GM12874 (cell line): ENCODE measurements around the gene TRAM2.

Experiments used
- TF ChIP-seq, protein P1 (sequence below): IDR thresholded peaks from 2 replicates; pipeline ENCODE4 v1.5.1; 2011; ENCODE audit warnings: low read depth, mild to moderate bottlenecking, control low read depth, low read length, moderate library complexity; ENCODE audit not compliant: insufficient read depth

Gene TRAM2

DNA sequence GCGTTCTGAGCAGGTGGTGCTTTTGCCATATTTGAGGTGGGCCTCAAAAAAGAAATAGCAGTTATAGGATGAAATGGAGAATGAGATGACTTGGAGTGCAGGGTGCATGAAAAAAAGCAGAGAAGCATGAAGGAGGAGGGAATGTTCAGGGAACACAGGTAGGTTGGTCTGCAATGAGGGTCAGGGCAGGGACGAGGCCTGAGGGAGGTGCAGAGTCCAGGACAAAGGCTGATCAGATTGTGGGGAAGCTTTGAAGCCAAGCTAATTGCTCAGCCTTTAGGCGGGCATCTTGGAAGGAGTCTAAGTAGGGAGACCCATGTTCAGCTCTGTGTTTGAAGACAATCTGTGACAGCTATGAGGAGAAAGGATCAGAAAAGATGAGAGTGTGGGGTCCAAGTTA is 12.0 kb downstream of the TRAM2 start:
- TF ChIP-seq, protein P1, sequence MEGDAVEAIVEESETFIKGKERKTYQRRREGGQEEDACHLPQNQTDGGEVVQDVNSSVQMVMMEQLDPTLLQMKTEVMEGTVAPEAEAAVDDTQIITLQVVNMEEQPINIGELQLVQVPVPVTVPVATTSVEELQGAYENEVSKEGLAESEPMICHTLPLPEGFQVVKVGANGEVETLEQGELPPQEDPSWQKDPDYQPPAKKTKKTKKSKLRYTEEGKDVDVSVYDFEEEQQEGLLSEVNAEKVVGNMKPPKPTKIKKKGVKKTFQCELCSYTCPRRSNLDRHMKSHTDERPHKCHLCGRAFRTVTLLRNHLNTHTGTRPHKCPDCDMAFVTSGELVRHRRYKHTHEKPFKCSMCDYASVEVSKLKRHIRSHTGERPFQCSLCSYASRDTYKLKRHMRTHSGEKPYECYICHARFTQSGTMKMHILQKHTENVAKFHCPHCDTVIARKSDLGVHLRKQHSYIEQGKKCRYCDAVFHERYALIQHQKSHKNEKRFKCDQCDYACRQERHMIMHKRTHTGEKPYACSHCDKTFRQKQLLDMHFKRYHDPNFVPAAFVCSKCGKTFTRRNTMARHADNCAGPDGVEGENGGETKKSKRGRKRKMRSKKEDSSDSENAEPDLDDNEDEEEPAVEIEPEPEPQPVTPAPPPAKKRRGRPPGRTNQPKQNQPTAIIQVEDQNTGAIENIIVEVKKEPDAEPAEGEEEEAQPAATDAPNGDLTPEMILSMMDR: no peak

DNA sequence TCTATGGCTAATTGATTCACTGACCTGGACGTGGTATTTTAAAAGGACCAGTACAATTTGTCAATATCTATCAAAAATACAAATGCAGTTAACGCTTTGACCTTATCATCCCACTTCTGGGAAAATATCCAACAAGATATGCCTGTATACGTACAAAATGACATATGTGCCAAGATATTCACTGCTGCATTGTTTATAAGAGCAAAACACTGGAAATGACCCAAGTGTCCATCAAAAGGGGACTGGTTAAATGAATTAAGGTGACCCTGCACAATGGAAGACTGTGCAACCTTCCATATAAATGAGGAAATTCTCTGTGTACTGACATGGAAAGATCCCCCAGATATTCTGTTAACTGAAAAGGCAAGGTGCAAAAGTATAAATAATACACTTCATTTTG is 13.9 kb downstream of the TRAM2 start:
- TF ChIP-seq, protein P1: no peak

DNA sequence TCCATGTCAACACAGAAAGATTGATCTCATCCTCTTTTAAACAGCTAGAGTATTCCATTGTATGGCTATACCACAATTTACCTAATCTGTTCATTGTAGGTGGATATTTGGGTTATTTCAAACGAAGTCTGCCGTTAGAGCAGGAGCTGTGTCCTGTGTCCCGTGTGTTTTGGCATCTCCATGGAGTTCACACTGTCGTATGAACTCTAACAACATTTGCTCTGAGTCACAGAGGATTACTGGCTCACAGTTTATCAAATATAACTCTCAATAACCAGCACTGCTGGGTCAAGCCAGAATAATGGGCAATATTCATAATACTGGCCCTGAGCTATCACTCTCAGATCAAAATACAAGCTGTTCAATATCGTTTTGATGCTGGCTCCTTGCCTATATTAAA is 16.4 kb downstream of the TRAM2 start:
- TF ChIP-seq, protein P1: no peak

DNA sequence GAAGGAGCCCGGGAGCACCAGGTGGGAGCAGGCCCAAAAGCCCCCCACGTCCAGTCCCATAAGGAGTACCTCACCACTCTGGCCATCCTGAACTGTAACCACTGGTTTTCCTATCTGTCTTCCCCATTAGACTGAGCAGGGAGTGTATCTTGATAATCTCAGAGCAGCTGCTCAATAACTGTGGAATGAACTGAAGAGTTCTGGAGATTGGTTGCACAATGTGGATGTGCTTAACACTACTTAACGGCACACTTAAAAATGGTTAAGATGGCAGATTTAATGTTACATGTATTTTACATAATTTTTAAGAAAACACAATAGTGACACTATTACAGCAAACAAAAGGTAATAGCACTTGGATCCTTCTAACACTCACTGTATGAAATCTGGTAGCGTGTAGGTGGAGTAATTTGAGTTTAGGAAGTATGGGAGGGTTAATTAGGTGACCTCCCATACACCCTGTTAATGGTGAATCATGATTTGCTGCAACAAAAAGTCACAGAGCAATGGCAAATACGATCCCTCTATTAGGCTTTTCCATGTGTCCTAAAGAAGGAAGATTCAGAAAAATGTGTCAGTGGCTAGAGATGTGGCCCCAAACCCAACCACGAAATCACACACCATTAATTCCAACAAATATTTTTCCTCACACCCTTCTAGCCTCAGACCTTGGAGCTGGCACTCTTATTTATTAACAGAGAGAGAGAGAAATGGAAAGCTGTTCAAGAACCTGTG is 18.4 kb downstream of the TRAM2 start:
- TF ChIP-seq, protein P1: no peak

DNA sequence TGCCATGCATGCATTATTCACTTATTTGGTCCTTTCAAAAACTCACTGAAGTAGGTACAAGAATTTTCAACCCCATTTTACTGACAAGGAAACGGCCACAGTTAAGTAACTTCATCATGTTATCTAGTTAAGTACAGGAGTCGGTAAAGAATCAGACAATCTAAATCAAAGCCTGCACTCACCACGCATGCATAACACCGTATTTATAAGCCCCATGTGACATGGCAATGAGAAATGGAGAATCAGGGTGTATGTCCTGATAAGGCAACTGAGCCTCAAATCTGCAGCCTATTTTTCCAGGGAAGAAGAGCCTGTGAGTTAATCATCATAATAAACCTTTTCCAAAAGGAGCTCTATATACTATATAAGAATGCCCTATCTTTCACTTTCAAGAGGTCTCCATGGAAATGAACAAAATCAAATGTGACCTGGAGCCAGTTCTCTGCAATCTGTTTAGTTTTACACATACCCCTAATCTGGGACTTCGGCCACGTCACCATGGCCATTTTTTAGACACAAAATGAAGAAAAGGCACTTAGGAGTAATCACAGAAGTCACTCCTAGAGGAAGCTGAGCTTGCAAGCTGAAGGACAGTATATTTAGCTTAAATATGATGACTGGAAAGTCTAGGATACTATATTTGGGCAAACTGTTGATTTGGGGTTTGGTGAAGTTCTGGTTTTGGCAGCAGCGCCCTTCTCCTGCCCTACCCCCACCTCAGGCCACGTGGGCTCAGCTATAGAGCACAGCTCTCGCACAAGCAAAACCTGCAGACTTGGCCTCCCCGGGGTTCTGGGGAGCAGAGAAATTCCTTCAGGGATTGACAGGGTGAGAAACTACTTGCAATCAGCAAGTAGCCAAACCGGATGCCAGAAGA is 19.2 kb downstream of the TRAM2 start:
- TF ChIP-seq, protein P1: no peak

DNA sequence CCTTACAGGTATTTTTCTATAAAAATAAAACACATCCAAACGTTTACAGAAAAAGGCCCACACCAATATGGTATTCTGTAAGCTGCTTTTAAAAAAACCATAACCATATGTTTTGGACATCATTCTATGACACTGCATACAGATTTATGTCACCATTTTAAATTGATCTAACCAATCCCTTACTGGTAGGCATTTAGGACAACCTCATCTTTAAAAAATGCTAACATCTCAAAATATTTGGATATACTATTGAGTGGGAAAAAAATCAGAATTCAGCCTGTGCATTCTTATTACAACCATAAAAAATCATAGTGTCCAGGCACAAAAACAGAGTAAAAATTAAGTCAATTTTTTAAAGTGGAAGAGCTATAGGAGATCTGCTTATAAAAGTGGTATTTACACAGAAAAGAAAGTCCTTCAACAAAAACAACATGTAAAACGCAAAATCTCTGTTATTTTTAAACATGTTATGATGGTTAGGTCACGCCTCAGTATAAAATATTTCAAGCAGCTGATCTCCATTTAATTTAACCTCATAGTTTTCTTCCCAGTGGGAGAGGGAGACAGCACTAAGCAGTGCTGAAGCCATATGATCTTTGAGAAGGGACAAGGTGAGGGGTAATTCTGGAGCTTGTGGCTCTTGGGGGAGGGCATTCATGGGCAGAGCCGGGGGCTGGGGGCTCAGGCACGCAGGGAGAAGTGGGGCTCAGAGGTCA is 21.2 kb downstream of the TRAM2 start:
- TF ChIP-seq, protein P1: no peak
